GM19468 (cell line): ENCODE data around the gene SIM2.

ENCODE experiments used
- ATAC-seq: cut with Tn5 transposase; IDR thresholded peaks from one replicate; pipeline ENCODE4 v1.9.1; 2021; ENCODE audit warnings: mild to moderate bottlenecking, moderate library complexity, moderate number of reproducible peaks; ENCODE audit not compliant: unreplicated experiment; ENCODE audit errors: extremely low read depth

The SIM2 gene

GRCh38 chr21:36730291-36731281 is 31.7 kb downstream of the SIM2 start:
- ATAC-seq = no peak

- no peak for ATAC-seq
These were observed 33.3 kb downstream of the SIM2 start for GRCh38 chr21:36732217-36732616.

- ATAC-seq = no peak
These were observed 33.8 kb downstream of the SIM2 start for GRCh38 chr21:36732761-36733160.

- ATAC-seq = no peak
These were observed 34.9 kb downstream of the SIM2 start for GRCh38 chr21:36733857-36734256.

GRCh38 chr21:36734367-36735200 is 35.7 kb downstream of the SIM2 start:
- ATAC-seq = no peak

GRCh38 chr21:36735201-36735515 is 36.2 kb downstream of the SIM2 start:
- ATAC-seq = no peak

GRCh38 chr21:36735724-36736320 is 36.9 kb downstream of the SIM2 start:
- ATAC-seq = no peak

- no peak for ATAC-seq
These were observed 39.7 kb downstream of the SIM2 start for GRCh38 chr21:36738489-36739126.

GRCh38 chr21:36741506-36741905 is 42.6 kb downstream of the SIM2 start:
- ATAC-seq = no peak

- no peak for ATAC-seq
These were observed 44.1 kb downstream of the SIM2 start for GRCh38 chr21:36743008-36743407.

GRCh38 chr21:36743446-36743845 is 44.5 kb downstream of the SIM2 start:
- ATAC-seq = no peak

GRCh38 chr21:36744190-36744559 is 45.3 kb downstream of the SIM2 start:
- ATAC-seq = no peak

GRCh38 chr21:36744560-36745231 is 45.8 kb downstream of the SIM2 start:
- no peak for ATAC-seq

GRCh38 chr21:36745459-36745858 is 46.5 kb downstream of the SIM2 start:
- no peak for ATAC-seq

GRCh38 chr21:36747041-36747814 is 48.3 kb downstream of the SIM2 start:
- no peak for ATAC-seq

GRCh38 chr21:36747815-36748383 is 49.0 kb downstream of the SIM2 start:
- ATAC-seq = no peak

GRCh38 chr21:36749935-36750575 is 51.1 kb downstream of the SIM2 start:
- no peak for ATAC-seq

GRCh38 chr21:36750576-36750959 is 51.7 kb downstream of the SIM2 start:
- no peak for ATAC-seq
